Right lobe of liver (tissue), 6 donors: ENCODE measurements around the gene MTCP1. TPM values are rescaled to one million over a fixed set of nuclear protein-coding genes. Genes with fewer than 3 reads are reported as not detected.

ENCODE experiments used
- ATAC-seq, 4 donors: fragments of 200-7000 bp; cut with Tn5 transposase; one replicate each; pipeline ENCODE4 v1.9.1; 2020; ENCODE audit warnings: mild to moderate bottlenecking in 4 of 4, moderate library complexity in 4 of 4
- DNase-seq, 3 donors: peaks; one replicate each; pipeline ENCODE4 v3.0.0-alpha.2; 2020
- H3K27ac ChIP-seq, 3 donors: fragments of 200-600 bp; one replicate each; pipeline ENCODE4 v1.8.0; 2022
- H3K27me3 ChIP-seq, 2 donors: fragments of 200-600 bp; one replicate each; pipeline ENCODE4 v1.8.0; 2022
- H3K36me3 ChIP-seq, 4 donors: fragments of 200-600 bp; sonication (generic) in 1 of 4; one replicate each; pipeline versions ENCODE4 v1.5.1 to v1.8.0; 2017 to 2022; ENCODE audit warnings: control low read depth in 1 of 4
- H3K4me1 ChIP-seq, 4 donors: fragments of 200-600 bp; sonication (generic) in 1 of 4; one replicate each; pipeline versions ENCODE4 v1.5.1 to v1.8.0; 2017 to 2022; ENCODE audit warnings: control low read depth in 1 of 4
- H3K4me3 ChIP-seq, 3 donors: fragments of 200-600 bp; one replicate each; pipeline ENCODE4 v1.8.0; 2022
- H3K9me3 ChIP-seq, 4 donors: fragments of 200-600 bp; sonication (generic) in 1 of 4; one replicate each; pipeline versions ENCODE4 v1.5.1 to v1.8.0; 2017 to 2022; ENCODE audit warnings: control low read depth in 1 of 4
- CTCF ChIP-seq, 4 donors: fragments of 200-600 bp in 3 of 4; fragments of 450-650 bp in 1 of 4; IDR thresholded peaks; one replicate each; pipeline versions ENCODE4 v1.5.1 to v1.8.0; 2016 to 2022; ENCODE audit warnings: antibody characterized with exemption in 4 of 4, mild to moderate bottlenecking in 2 of 4
- POLR2A ChIP-seq: fragments of 450-650 bp; IDR thresholded peaks from one replicate; pipeline ENCODE4 v1.6.1; 2017; ENCODE audit warnings: antibody characterized with exemption, mild to moderate bottlenecking
- WGBS: methylation state at CpG from one replicate; pipeline ENCODE4 v1.1.6; 2018; ENCODE audit warnings: low coverage, low lambda C conversion rate; ENCODE audit not compliant: insufficient coverage; ENCODE audit errors: missing lambda C conversion rate; 5-methylcytosine and 5-hydroxymethylcytosine counted together
- intact Hi-C, 2 donors: fragments of 100-400 bp; cut with DNase I; formaldehyde crosslinking; loops; one replicate each; pipeline versions ENCODE4 v1.11.2 to v1.14.1; 2022
- total RNA-seq, 6 experiments: library from RNA; depleted of rRNA in 2 of 6; stranded (reverse); fragments of >200 nt in 2 of 6; fragmentation: NEBNext Ultra II Directional in 3 of 6; extraction: Animal tissue kit (Norgen Biotek cat#: 25700) in 3 of 6; gene quantifications; one replicate each; pipeline versions ENCODE4 v1.1.0 to v1.2.4, GENCODE V29; 2016 to 2023
- donor health status: DM: no; HTN: yes; CAD: no.
- donor health status: DM: no; HTN: no; CAD: no.
- donor health status: DM: no; HTN: no; CAD: no.
- donor health status: DM: no; HTN: yes; CAD: no.
- donor health status: DM: no; HTN: yes; CAD: no.

The MTCP1 gene
- total RNA-seq, 6 experiments from 2014 or later = 0.98 to 26.8 (median 16.6) TPM

- no peak for DNase-seq
- no peak for TF ChIP-seq CTCF (IDR thresholded peaks at IDR 0.05)
- no peak for TF ChIP-seq POLR2A
- H3K27me3 ChIP-seq = no peaks in the 10 kb centered on the region
- intact Hi-C loops = no loop called here
- no peaks in the 10 kb centered on the region for H3K4me1 ChIP-seq
- no peaks in the 10 kb centered on the region for H3K9me3 ChIP-seq
- no peak for ATAC-seq
- no peak overlapping the region for H3K4me3 ChIP-seq
- no peak overlapping the region for H3K27ac ChIP-seq
- no peaks in the 10 kb centered on the region for H3K36me3 ChIP-seq
Observed at GRCh38 chrX:155108427-155108826, 37.5 kb upstream of the MTCP1 start.

- DNase-seq (no peak), ATAC-seq (no peak)
- no peak overlapping the region for H3K27ac ChIP-seq
- WGBS = 54% methylated on average over 2 of the region's 2 CpGs
- H3K4me3 ChIP-seq = no peak overlapping the region
- no peaks in the 10 kb centered on the region for H3K9me3 ChIP-seq
- H3K27me3 ChIP-seq = no peaks in the 10 kb centered on the region
- intact Hi-C loops = no loop called here
- H3K4me1 ChIP-seq = no peaks in the 10 kb centered on the region
- H3K36me3 ChIP-seq = no peaks in the 10 kb centered on the region
- no peak for TF ChIP-seq CTCF (IDR thresholded peaks at IDR 0.05)
- no peak for TF ChIP-seq POLR2A
Observed at GRCh38 chrX:155105919-155106318, 35.0 kb upstream of the MTCP1 start.

- ATAC-seq (peak; percentile 69 to 78 (median 74)), DNase-seq (no peak)
- 14% methylated on average over 4 of the region's 4 CpGs for WGBS
- H3K9me3 ChIP-seq = no peaks in the 10 kb centered on the region
- H3K4me1 ChIP-seq = no peaks in the 10 kb centered on the region
- no peak overlapping the region for H3K27ac ChIP-seq
- peak; percentile 62 to 70 (median 62) for TF ChIP-seq CTCF (IDR thresholded peaks at IDR 0.05)
- no peak for TF ChIP-seq POLR2A
- no peaks in the 10 kb centered on the region for H3K36me3 ChIP-seq
- intact Hi-C loops = no loop called here
- H3K27me3 ChIP-seq = no peaks in the 10 kb centered on the region
- H3K4me3 ChIP-seq = no peak overlapping the region
Observed at GRCh38 chrX:155094468-155095061, 23.6 kb upstream of the MTCP1 start.

GRCh38 chrX:155086961-155087735 is 16.2 kb upstream of the MTCP1 start:
- 74% methylated on average over 16 of the region's 26 CpGs for WGBS
- H3K27ac ChIP-seq = no peak overlapping the region
- TF ChIP-seq CTCF (IDR thresholded peaks at IDR 0.05) (no peak), POLR2A (no peak)
- intact Hi-C loops = no loop called here
- H3K36me3 ChIP-seq = no peaks in the 10 kb centered on the region
- no peaks in the 10 kb centered on the region for H3K4me1 ChIP-seq
- ATAC-seq (no peak), DNase-seq (no peak)
- H3K9me3 ChIP-seq = no peaks in the 10 kb centered on the region
- no peaks in the 10 kb centered on the region for H3K27me3 ChIP-seq
- no peak overlapping the region for H3K4me3 ChIP-seq
